HG03378 (cell line): ENCODE data around the gene SST.

Experiments
- ATAC-seq: cut with Tn5 transposase; IDR thresholded peaks from one replicate; pipeline ENCODE4 v1.9.1; 2021; ENCODE audit warnings: mild to moderate bottlenecking, moderate library complexity; ENCODE audit not compliant: unreplicated experiment

The SST gene

DNA sequence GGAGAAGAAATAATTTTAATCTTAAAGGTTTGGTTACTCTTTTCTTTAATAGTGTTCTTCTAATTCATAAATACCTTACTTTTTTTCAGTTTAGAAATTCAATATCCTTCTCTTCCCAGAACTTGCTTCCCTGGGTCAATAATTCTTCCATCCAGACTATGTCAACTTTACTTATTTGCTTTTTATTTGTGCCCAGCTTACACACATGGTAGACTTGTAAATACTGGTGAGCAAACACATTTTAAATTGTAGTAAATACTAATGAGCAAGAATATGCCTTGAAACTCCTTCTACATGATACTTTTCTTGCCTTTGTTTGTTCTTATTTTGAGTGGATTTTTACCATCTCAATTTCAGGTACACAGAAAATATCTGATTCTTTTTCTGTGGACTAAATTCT lies 33.7 kb downstream of the SST start:
- no peak for ATAC-seq

DNA sequence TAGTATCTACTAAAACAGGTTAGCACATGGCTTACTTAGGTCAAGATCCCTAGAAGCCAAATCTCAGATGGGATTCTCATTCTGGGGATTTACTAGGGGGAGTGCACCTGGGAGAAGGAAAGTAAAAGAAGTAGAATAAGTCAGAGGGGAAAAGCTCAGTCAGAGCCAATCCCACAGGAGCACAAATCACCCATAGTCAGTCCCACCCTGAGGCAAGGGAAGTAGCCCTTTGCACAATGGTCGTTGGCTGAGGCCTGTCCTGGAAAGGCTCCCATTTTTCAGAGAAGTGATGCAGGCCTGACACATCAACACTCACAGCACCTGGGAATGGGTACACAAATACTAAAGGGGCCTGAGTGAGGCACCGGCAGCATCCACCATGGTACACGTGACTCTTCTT lies 39.8 kb downstream of the SST start:
- no peak for ATAC-seq

DNA sequence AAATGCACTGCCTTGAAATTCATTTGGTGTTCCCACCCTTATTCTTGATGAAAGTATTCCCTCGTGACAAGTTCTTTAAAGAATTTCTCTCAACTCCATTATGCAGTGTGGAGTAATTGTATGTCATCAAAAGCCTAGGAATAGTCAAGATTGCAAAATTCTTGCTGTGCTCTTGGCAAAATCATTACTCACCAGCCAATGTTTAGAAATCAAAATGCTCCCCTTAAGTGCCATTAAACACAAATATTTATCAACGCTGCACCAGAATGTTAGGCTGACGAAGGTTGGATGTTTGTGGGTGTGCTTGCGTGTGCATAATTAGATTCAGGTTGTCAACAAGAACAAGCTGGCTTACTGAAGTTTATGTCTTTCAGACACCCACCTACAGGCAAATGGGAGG lies 40.5 kb downstream of the SST start:
- no peak for ATAC-seq

DNA sequence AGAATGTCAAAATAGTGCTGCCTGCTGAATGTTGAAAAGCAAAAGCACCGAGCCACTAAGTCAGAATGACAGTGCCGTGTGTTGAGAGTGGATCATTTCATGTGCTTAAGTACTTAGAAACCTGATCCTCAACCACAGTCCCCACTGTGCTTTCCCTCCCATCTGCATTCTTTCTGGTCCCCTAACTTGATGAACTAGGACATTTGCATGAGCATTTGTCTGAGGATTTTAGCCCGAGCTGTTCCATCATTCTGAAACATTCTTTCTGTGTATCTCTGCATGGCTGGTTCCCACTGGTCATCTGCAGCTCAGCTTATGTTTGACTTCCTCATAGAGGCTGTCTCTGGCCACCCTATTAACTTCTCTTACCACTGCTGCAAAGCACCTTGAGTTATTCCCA lies 42.0 kb downstream of the SST start:
- ATAC-seq = no peak

DNA sequence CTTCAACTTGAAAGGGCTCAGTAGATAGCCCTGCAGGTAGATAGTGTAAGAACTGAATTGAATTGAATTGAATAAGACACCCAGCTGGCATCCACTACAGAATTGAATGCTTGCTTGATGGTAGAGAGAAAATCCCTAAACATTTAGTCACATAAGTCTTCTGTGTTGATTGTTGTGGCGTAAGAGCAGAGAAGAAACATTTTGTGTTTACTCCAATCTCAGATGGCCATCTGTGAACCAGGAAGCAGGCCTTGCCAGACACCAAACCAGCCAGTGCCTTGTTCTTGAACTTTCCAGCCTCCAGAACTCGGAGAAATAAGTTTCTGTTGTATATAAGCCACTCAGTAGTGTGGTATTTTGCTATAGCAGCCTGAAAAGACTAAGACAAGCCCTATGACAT lies 43.6 kb downstream of the SST start:
- ATAC-seq = no peak

DNA sequence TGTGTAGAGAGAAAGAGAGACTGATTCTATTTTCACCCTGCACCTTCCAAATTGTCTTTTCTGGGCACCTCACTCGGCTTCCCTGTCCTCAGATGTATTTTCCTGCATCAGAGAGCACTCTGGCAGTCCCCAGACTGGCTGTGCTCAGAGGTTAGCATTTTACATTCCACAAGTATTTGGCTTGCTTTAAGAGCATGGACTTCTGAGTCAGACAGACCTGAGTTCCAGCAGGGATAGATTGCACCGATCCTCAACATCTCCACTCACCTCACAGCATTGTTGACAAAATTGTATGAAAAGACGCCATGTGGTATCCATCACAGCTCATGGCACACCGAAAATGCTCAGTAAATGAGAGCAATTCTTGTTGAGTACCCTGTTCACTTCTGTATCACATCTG lies 45.6 kb downstream of the SST start:
- no peak for ATAC-seq

DNA sequence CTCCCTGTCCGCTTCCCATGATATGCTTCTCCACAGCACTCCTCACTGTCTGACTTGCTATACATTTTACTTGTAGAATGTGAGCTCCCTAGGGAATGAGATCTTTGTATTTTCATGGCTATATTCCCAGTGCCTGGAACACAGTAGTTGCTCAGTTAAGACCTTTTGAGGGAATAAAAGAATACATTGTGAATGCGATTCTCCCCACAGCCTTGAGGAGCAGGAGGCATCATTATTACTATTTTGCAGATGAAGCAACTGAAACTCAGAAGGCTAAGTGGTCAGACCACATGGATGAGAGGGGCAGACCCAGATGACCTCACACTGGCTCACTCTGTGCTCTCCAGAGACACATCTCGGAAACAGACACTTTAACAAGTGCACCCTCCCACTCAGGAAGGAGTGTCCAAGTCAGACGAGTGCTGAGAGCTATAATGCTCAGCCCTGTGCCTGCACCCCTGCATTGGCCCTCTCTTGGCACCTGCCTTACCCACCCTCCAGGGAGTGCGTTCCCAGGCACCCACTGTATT lies 46.8 kb downstream of the SST start:
- no peak for ATAC-seq

DNA sequence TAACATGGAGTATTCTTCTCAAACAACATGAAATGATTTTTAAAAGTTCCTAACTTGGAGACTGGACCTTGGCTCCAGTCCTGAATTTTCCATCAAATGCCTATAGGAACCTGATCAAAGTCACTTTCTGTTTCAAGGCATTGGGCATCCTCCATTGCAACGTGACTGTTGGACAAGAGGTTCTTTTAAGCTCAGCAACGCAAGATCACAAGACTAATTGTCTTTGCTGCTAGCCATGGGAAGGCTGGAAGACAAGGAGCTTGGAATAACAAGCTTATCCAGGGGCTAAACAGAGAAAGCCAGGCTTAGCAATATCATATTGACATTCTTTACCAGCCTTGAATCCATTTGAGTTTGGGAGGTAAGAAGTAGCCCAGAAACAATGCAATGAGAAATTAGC lies 48.3 kb downstream of the SST start:
- no peak for ATAC-seq

DNA sequence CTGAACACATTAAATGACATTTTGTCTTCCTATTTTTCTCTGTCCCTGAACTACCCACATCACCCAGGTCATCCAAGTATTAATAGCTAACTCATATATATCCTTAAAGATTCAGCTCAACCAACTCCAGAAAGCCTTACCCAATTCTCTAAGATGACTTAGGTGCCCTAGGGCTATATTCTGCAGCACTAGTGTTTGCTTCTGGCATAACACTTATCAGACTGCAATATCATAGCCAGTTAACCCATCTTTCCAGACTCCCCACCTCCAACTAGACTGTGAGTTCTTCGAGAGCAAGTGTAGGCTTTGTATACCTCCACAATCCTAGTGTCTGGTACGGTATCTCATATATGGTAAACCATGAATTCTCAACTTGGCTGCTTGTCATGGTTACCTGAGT lies 50.7 kb downstream of the SST start:
- no peak for ATAC-seq
